Activated CD8-positive, alpha-beta memory T cell treated with anti-CD3 and anti-CD28 coated beads, Interleukin-2, amount 50 U/mL, for 48 hours (primary cell): Measurements from ENCODE around the gene TMEM150B.

ENCODE experiments used
- DNase-seq: peaks from one replicate; pipeline ENCODE4 v3.0.0-alpha.2; 2020

Gene TMEM150B

DNA sequence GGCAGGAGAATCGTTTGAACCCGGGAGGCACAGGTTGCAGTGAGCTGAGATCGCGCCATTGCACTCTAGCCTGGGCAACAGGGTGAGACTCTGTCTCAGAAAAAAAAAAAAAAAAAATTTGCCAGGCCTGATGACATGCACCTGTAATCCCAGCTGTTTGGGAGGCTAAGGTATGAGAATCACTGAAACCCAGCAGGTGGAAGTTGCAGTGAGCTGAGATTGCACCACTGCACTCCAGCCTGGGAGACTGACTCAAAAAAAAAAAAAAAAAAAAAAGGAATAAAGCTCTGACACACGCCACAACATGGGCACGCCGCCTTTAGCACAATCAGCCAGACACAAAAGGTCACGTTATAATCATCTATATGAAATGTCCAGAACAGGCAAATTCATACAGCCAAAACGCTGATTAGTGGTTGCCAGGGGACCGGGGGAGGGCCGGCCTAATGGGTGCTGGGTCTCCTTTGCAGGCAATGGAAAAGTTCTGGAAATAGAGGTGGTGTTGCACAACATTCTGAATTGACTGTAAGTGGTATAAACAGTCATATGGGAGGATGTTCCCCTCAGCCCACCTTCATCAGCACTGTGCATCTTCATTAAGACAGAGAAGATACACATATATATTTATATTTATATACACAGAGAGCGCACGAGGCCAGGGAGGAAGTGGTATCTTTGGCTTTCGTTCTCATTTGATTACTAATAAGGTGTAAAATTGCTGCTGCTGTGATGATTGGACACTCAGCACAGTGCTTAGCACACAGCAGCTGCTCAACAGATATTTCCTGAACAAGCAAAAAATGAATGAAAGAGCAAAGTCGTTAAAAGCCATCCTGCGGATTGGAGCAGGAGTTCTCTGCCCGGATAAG is 49.1 kb downstream of the TMEM150B start:
- no peak for DNase-seq

DNA sequence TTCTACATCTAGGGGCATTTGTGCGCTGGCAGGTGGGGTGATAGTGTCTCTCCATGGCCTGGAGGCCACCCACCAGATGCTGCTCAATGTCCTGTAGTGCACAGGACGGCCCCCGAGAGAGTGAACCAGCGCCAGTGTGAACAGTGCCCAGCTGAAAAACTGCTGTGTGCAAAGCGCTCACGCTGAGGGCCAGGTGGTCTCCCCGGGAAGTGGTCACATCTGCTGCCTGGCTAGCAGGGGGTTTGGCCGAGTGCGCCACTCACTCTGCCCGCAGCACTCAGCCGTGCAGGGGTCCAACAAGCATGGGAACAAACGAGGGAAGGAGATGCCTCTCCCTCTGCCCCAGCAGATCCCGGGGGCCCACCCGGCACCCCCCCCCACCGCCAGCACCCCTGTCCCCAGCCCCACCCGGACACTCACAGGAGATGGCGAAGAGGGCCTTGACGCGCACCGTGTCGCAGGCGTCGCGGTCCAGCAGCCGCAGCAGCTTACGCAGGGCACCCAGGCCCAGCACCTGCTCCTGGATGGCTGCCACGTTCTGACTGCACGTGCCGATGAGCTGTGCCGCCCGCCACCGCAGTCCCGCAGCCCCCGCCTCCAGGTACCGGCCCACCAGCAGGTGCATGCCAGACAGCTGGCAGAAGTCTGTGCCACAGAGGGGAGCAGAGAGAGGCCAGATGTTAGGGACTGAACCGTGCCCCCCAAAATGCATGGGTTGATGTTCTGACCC is 51.0 kb downstream of the TMEM150B start:
- no peak for DNase-seq

DNA sequence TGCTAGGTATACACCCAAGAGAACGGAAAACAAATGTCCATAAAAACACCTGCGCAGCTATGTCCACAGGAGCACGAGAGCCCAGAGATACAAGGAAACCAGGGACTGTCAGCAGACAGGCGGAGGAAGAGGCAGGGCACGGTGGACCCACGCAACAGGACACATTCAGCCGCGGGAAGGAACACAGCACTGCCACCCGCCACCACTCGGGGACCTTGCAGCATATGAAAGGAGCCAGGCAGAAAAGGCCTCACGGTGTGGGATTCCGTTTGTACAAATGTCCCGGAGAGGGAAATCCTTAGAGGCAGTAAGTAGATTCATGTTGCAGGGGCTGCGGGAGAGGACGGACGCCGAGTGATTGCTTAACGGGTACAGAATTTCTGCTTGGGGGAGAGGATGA is 53.0 kb downstream of the TMEM150B start:
- DNase-seq: no peak

DNA sequence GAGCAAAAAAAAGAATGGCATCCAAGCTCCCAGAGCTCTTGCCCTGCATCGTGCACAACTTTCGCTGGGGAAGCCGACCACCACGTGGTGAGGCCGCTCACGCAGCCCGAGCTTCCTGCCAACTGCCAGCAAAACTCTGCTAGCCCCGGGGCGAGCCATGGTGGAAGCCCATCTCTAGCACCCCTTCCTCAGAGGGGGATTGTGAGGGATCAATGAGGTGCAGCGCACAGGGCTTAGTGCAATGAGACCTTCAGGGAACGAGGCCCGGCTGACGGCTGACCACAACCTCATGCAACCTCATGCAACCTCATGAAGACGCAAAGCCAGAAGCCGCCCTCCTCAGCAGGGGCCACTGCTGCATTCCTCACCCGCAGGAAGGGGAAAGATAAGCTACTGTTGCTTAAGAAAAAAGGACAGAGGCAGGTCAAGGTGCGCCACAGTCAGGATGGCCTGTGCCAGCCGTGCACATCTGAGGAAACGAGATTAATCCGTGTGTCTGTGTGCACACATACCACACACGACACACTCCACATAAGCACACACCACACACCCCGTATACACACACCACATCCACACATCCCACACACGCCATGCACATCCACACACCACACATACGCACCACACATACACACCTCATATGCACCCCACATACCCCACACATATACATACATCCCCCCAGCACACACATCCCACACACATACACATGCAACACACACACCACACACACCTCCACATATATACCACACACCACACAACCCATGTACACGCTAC is 54.8 kb downstream of the TMEM150B start:
- no peak for DNase-seq

DNA sequence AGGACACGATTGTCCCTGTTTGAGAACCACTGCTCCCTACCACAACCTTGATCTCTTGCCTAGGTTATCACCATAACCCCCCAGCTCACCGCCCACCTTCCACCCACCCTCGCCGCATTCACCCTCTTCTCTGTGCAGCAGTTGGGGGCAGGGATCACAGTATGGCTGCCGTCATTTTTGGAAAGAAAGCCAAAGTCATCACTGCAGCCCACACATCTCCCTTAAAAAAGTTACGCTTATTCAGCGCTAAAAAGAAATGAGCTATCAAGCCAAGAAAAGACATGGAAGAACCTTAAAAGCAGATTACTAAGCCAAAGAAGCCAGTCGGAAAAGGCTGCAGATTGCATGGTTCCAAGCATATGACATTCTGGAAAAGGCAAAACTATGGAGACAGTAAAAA is 55.8 kb downstream of the TMEM150B start:
- DNase-seq: no peak

DNA sequence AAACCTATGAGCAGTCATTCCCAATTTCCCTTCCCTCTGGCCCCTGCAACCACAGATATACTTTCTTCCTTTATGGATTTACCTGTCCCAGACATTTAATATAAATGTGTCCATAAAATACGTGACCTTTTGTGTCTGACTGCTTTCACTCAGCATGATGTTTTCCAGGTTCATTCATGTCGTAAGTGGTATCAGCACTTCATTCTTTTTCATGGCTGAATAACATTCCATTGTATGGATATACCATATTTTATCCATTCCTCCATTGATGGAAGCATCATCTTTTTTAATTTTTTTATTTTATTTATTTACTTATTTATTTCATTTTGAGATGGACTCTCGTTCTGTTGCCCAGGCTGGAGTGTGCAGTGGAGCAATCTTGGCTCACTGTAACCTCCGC is 58.3 kb downstream of the TMEM150B start:
- DNase-seq: no peak

DNA sequence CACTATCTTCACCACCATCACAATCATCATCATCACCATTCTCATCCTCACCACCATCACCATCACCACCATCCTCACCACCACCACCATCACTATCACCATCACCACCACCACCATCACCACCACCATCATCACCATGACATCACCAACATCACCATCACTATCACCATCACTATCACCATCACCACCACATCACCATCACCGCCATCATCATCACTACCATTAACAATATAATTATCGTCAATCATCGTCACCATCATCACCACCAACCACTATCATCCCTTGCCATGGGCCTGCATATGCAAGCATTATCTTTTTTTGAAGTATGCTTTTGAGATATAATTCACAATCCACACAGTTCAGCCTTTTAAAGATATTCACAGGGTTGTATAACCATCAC is 58.7 kb downstream of the TMEM150B start:
- no peak for DNase-seq

DNA sequence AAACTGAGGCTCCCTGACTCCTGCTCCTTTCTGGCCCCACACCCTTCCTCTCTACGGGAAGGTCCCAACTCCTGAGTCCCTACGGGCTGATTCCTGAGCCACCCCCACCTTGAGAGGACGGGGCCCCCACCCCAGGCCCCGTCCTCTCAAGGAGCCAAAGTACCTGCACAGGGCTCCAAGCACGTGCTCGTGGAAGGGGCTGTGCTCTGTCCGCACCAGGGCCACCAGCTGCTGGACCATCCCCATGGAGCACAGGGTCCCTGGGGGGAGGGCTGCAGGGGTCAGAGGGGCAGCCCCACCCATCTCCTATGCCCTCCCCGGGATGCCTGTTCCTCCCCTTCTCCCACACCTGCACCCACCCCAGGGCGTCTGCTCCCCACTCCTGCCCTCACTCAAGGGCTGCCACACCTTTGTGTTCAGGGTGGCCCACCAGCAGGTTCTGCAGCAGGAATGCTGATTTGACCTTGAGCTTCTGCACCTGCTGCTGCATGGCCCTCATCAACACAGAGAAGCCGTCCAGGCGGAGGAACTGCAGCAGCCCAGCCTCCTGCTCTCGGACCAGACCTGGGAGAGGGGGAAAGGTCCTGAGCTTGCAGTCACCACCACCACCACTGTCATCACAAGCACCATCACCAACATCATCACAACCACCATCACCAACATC is 59.3 kb downstream of the TMEM150B start:
- no peak for DNase-seq

DNA sequence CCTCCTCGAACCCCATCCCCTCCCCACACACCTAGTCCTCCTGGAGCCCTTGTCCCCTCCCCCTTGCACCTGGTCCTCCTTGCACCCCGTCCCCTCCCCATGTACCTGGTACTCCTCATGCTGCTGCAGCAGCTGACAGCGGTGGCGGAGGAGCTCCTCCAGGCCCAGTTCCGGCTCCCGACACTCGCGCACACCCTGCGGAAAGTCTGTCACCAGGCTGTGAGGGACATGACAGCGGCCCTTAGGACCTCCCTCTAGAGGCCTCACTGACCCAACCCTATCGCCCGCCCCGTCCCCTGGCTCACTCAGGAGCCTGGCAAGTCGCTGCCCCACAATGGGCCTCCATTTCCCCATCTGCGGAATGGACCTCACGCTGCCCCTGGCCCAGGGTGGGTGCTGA is 60.0 kb downstream of the TMEM150B start:
- DNase-seq: no peak

DNA sequence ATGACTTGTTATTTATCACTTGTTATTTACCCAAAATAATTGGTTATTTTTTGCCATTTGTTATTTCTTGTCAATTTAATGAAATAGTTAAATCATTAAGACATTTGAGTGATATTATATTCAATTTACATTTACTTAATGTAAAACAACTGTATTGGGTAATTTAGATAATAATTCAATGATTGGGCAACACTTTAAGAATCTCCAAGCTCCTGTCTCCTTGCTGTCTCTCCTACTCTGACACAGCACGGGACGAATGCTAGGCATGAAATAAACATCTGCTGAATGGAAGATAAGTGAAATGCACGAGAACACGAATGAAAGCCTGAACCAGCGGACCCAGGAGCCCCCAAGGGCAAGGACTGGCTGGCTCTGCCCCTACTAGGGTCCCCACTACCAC is 60.6 kb downstream of the TMEM150B start:
- DNase-seq: no peak
